Large intestine (tissue), 3 donors: ENCODE results near the gene BRME1. TPM values are rescaled to one million over a fixed set of nuclear protein-coding genes. Genes with fewer than 3 reads are reported as not detected.

ENCODE experiments used
- DNase-seq, 2 donors: peaks; one replicate each; pipeline versions ENCODE4 v3.0.0 to v3.0.0-alpha.2; 2013
- H3K27ac ChIP-seq: one replicate; pipeline ENCODE4 v1.5.1; 2013; ENCODE audit warnings: low read length
- H3K27me3 ChIP-seq: 2 replicates; pipeline ENCODE4 v1.6.1; 2013; ENCODE audit warnings: low read length; ENCODE audit not compliant: control insufficient read depth, insufficient read depth
- H3K36me3 ChIP-seq: 2 replicates; pipeline ENCODE4 v1.6.1; 2013; ENCODE audit warnings: low read length; ENCODE audit not compliant: control insufficient read depth, insufficient read depth
- H3K4me1 ChIP-seq: one replicate; pipeline ENCODE4 v1.6.1; 2013; ENCODE audit warnings: low read length; ENCODE audit not compliant: control insufficient read depth, insufficient read depth
- H3K4me3 ChIP-seq: one replicate; pipeline ENCODE4 v1.5.1; 2013; ENCODE audit warnings: low read length
- H3K9me3 ChIP-seq: one replicate; pipeline ENCODE4 v1.6.1; 2013; ENCODE audit warnings: mild to moderate bottlenecking, low read depth, low read length, moderate library complexity; ENCODE audit not compliant: control insufficient read depth
- WGBS: methylation state at CpG from one replicate; pipeline ENCODE4 v1.1.5; 2013; ENCODE audit warnings: low lambda C conversion rate; ENCODE audit not compliant: insufficient coverage; 5-methylcytosine and 5-hydroxymethylcytosine counted together
- polyA plus RNA-seq: library from polyadenylated mRNA; unstranded; fragments of 120-200 nt; gene quantifications from one replicate; pipeline ENCODE4 v1.2.1, GENCODE V29; 2013

BRME1 gene
- polyA plus RNA-seq, 1 donor = 4.7 TPM

- peaks cover 27% of the 10 kb centered on the region for H3K36me3 ChIP-seq
- peaks cover 48% of the 10 kb centered on the region for H3K4me1 ChIP-seq
- WGBS = no CpG with 5 or more reads among the region's 36 CpGs
- H3K9me3 ChIP-seq = no peaks in the 10 kb centered on the region
- no peaks in the 10 kb centered on the region for H3K27me3 ChIP-seq
- peak overlapping the region; percentile 83 for H3K27ac ChIP-seq
- peak overlapping the region; percentile 65 for H3K4me3 ChIP-seq
- peak; percentile 67 to 70 for DNase-seq
Measured at GRCh38 chr19:13839130-13839937, 66.6 kb downstream of the BRME1 start.

- 96% methylated on average over 6 of the region's 18 CpGs for WGBS
- Histone ChIP-seq H3K36me3 (peaks cover 32% of the 10 kb centered on the region), H3K4me1 (peaks cover 45% of the 10 kb centered on the region), H3K4me3 (no peak overlapping the region), H3K27ac (peak overlapping the region; percentile 83), H3K27me3 (no peaks in the 10 kb centered on the region), H3K9me3 (no peaks in the 10 kb centered on the region)
- no peak for DNase-seq
Measured at GRCh38 chr19:13838435-13839129, 67.3 kb downstream of the BRME1 start.

- Histone ChIP-seq H3K4me3 (no peak overlapping the region), H3K27ac (no peak overlapping the region), H3K4me1 (peaks cover 35% of the 10 kb centered on the region), H3K27me3 (no peaks in the 10 kb centered on the region), H3K9me3 (no peaks in the 10 kb centered on the region), H3K36me3 (peaks cover 32% of the 10 kb centered on the region)
- WGBS = no CpG with 5 or more reads among the region's 21 CpGs
- no peak for DNase-seq
Measured at GRCh38 chr19:13835791-13836723, 69.9 kb downstream of the BRME1 start.

GRCh38 chr19:13834244-13835069 lies 71.5 kb downstream of the BRME1 start:
- H3K27ac ChIP-seq = peak overlapping the region; percentile 38
- DNase-seq = no peak
- peaks cover 21% of the 10 kb centered on the region for H3K4me1 ChIP-seq
- peaks cover 40% of the 10 kb centered on the region for H3K36me3 ChIP-seq
- no peaks in the 10 kb centered on the region for H3K9me3 ChIP-seq
- H3K27me3 ChIP-seq = no peaks in the 10 kb centered on the region
- WGBS = no CpG with 5 or more reads among the region's 14 CpGs
- H3K4me3 ChIP-seq = no peak overlapping the region

GRCh38 chr19:13833330-13834243 lies 72.3 kb downstream of the BRME1 start:
- peaks cover 12% of the 10 kb centered on the region for H3K4me1 ChIP-seq
- peaks cover 33% of the 10 kb centered on the region for H3K36me3 ChIP-seq
- peak; percentile 91 to 94 for DNase-seq
- peak overlapping the region; percentile 53 for H3K27ac ChIP-seq
- no peaks in the 10 kb centered on the region for H3K27me3 ChIP-seq
- WGBS = no CpG with 5 or more reads among the region's 59 CpGs
- H3K4me3 ChIP-seq = peak overlapping the region; percentile 48
- no peaks in the 10 kb centered on the region for H3K9me3 ChIP-seq

Other genes starting within 250 kb of the BRME1 start
- 43.7 TPM for gene MRI1, start 141.6 kb downstream of the BRME1 start, polyA plus RNA-seq
- 101 TPM for gene C19orf53, start 131.7 kb downstream of the BRME1 start, polyA plus RNA-seq
- 3.7 TPM for gene ZSWIM4, start 110.7 kb downstream of the BRME1 start, polyA plus RNA-seq
- gene NANOS3, start 29.0 kb downstream of the BRME1 start, polyA plus RNA-seq = 2.3 TPM
- 42.2 TPM for gene CC2D1A, start 84 bp upstream of the BRME1 start, polyA plus RNA-seq
- 1.6 TPM for gene PODNL1, start 32.3 kb upstream of the BRME1 start, polyA plus RNA-seq
- 26.8 TPM for gene DCAF15, start 46.4 kb upstream of the BRME1 start, polyA plus RNA-seq
- gene RFX1, start 100.2 kb upstream of the BRME1 start, polyA plus RNA-seq = 17.1 TPM
- gene RLN3, start 122.0 kb upstream of the BRME1 start, polyA plus RNA-seq = 0.31 TPM
- 6.4 TPM for gene IL27RA, start 125.6 kb upstream of the BRME1 start, polyA plus RNA-seq
- 2.3 TPM for gene PALM3, start 156.0 kb upstream of the BRME1 start, polyA plus RNA-seq
- 12.3 TPM for gene MISP3, start 166.7 kb upstream of the BRME1 start, polyA plus RNA-seq
- 0.10 TPM for gene C19orf67, start 179.7 kb upstream of the BRME1 start, polyA plus RNA-seq
- 40.1 TPM for gene SAMD1, start 184.6 kb upstream of the BRME1 start, polyA plus RNA-seq
- gene PRKACA, start 211.6 kb upstream of the BRME1 start, polyA plus RNA-seq = 66.7 TPM
- 13.1 TPM for gene ASF1B, start 230.5 kb upstream of the BRME1 start, polyA plus RNA-seq